CD4-positive, alpha-beta T cell treated with Interleukin-6 for 4 hours (primary cell): ENCODE measurements around the gene AP3S2.
"Not testable (repeated sequence)": the region's sequence is repeated elsewhere in the genome, so short reads cannot be mapped to it uniquely, and the experiment has no call there.

Experiments
- DNase-seq: peaks from one replicate; pipeline ENCODE4 v3.0.0-alpha.2; 2020; ENCODE audit warnings: mixed read lengths

The AP3S2 gene

GRCh38 chr15:89903015-89903857 lies 9.4 kb upstream of the AP3S2 start:
- DNase-seq = no peak

GRCh38 chr15:89900849-89901248 lies 7.1 kb upstream of the AP3S2 start:
- DNase-seq = no peak

- no peak for DNase-seq
Measured at GRCh38 chr15:89899951-89900567, 6.3 kb upstream of the AP3S2 start.

- no peak for DNase-seq
Measured at GRCh38 chr15:89899295-89899945, 5.6 kb upstream of the AP3S2 start.

GRCh38 chr15:89898614-89899294 lies 5.0 kb upstream of the AP3S2 start:
- DNase-seq = peak; percentile 57

- DNase-seq = no peak
Measured at GRCh38 chr15:89898146-89898545, 4.4 kb upstream of the AP3S2 start.

DNA sequence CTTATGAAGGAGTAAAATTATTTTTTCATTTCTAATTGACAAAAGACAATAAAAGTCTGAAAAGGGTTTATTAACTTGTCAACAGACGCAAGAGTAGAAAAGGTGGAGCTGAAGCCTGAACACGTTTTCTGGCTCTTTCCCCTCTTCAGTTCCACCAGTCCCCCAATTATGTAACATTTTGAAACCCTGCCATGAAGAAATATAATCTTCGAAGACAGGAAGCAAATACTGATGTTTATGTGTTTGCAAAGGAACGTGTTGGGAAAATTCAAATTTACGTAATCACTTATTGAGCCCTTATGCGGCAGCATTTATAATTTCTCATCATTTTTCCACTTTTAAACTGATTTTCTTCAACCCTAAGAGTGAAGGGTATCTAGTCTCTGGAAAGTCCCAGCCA lies 767 bp downstream of the AP3S2 start:
- no peak for DNase-seq

GRCh38 chr15:89888214-89888804 lies 5.5 kb downstream of the AP3S2 start:
- no peak for DNase-seq

GRCh38 chr15:89885611-89886010 lies 8.2 kb downstream of the AP3S2 start:
- DNase-seq = no peak

GRCh38 chr15:89885179-89885578 lies 8.6 kb downstream of the AP3S2 start:
- DNase-seq = not testable (repeated sequence)

GRCh38 chr15:89883518-89883917 lies 10.3 kb downstream of the AP3S2 start:
- DNase-seq = no peak

DNA sequence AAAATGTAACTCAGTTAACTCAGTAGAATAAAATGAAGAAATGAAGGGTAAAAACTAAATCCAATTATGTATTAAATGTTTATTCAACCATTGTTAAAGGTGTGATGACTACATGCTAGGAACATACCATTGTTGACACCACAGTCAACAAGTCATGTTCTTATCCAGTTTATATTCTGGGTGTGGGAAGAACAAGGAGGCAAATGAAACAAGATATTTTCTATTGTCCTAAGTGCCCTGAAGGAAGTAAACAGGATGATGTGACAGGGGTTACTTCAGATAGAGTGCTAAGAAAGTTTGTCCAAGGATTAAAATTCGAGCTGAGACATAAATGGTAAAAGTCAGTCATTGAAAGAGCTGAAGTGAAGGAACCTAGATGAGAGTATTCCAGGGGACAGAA lies 13.1 kb downstream of the AP3S2 start:
- no peak for DNase-seq

DNA sequence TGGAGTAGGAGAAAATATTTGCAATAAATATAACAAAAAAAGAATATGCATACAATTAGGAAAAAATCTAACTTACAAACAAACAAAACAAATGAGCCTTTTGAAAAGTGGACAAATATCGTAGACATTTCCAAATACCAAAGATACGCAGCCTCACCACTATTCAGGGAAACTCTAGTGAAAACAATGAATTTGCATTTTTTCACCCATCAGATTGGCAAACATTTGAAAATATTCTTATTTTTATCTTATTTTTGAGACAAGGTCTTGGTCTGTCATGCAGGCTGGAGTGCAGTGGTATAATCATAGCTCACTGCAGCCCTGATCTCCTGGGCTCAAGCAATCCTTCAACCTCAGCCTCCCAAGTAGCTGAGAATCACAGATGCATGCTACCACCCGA lies 15.5 kb downstream of the AP3S2 start:
- no peak for DNase-seq

DNA sequence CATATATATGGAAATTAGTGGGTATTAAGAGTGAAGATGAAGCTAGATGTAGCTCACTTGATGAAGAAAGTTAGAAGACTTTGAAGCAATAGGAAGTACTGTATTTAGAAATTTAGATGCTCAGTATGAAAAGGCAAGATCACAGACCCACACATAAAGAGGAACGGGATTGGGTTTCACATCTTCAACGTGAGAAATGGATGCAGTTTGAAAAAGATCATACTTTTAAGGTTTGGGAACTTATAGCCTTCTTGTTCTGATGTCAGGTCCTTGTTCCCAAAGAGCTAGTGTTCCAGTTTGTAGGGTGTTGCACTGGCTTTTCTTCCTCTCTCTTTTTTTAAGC lies 16.7 kb downstream of the AP3S2 start:
- no peak for DNase-seq

DNA sequence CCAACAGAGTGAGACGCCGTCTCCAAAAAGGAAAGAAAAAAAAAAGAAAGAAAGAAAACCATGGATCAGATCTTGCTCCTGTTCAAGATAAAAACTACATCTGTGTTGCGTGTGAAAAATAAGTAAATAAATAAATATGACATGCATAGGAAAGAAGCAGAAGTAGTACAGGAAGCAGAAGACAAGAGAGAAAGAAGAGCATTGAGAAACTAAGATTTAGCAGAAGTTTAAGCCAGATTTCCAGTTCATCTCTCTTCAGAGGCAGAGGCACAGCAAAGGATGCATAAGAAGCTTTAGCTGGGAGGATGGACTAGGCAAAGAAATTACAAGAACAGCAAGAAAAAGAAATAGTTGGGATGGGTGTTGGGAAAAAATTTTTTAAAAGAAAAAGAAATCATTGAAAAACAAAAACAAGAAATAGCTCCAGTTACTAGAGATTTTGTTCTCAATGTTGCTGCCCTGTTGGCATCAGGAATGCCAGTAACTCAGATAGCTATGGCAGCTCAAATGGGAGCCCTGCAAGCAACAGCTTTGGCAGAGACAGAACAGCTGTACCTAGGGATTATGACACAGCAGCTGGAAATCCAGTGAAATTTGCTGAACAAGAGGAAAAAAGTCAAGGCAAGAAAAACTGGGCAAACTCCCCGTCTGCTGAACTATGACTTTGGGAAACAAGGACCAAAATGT lies 17.3 kb downstream of the AP3S2 start:
- DNase-seq = no peak

- no peak for DNase-seq
Measured at GRCh38 chr15:89875741-89876140, 18.1 kb downstream of the AP3S2 start.

GRCh38 chr15:89874926-89875564 lies 18.7 kb downstream of the AP3S2 start:
- peak; percentile 87 for DNase-seq

- DNase-seq = no peak
Measured at GRCh38 chr15:89870688-89871288, 23.0 kb downstream of the AP3S2 start.

DNA sequence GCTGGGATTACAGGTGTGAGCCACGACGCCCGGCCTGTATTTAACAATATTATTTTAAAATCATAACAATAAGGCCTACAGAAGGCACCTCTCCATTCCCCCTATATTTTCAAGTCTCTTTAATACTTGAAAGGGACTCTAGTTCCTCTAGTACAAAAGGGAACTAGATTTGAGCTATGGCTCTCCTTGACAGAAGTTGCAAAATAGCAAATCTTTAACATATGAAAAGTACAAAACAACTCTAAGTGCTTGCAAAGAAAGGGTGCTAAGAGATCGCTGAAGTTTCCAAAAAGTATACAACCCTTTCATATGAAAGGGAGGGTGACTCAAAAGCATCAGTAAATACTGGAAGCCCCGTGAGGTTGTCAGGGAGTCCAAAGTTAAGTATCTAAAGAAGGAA lies 23.8 kb downstream of the AP3S2 start:
- no peak for DNase-seq

- DNase-seq = not testable (repeated sequence)
Measured at GRCh38 chr15:89869490-89869889, 24.3 kb downstream of the AP3S2 start.

GRCh38 chr15:89864958-89865739 lies 28.6 kb downstream of the AP3S2 start:
- DNase-seq = no peak
